HT1080 (cell line): Measurements from ENCODE around the gene EML6. TPM values are rescaled to one million over a fixed set of nuclear protein-coding genes. Genes with fewer than 3 reads are reported as not detected.

Experiments
- DNase-seq: peaks from one replicate; pipeline ENCODE4 v3.0.0-alpha.2; 2015; ENCODE audit warnings: low read depth
- small RNA-seq: library from RNA; depleted of rRNA; stranded (forward); fragments of <200 nt; gene quantifications from one replicate; pipeline ENCODE3, GENCODE V24; 2014
- total RNA-seq: library from RNA; depleted of rRNA; stranded (reverse); fragments of >200 nt; shearing (Covaris generic); gene quantifications from 2 replicates; pipeline ENCODE4 v1.2.3, GENCODE V29; 2014

EML6 gene
- total RNA-seq, 1 experiment from 2014 or later = 1.8 TPM

DNA sequence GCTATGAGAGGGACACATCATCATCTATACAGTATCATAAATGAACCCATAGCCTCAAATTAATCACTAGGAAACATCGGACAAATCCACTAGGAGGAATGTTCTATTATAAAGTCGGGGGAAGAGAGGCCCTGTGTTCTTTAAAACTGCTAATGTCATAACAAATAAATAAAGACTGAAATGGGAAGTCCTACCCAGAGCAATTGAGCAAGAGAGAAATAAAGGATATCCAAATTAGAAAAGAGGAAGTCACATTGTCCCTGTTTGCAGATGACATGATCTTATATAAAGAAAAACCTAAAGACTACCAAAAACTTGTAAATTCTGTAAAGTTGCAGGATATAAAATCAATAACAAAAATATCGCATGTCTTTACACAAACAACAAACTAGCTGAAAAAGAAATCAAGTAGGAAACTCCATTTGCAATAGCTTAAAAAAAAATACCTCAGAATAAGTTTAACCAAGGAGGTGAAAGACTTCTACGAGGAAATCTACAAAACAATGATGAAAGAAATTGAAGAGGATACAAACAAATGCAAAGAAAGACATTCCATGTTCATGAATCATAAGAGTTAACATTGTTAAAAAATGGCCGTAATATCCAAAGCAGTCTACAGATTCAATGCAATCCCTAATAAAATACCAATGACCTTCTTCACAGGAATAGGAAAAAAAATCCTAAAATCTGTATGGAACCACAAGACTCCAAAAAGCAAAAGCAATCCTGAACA is 296.2 kb downstream of the EML6 start:
- peak; percentile 28 for DNase-seq

Small RNA genes lying within 50 kb of the gene (small RNA-seq; reads per million reads assigned to genes)
- gene RNU6-433P (not detected), gene RNU7-81P (not detected)
